ENCODE measurements around the gene BIN1. TPM values are rescaled to one million over a fixed set of nuclear protein-coding genes. Genes with fewer than 3 reads are reported as not detected.
"Not testable (repeated sequence)": the region's sequence is repeated elsewhere in the genome, so short reads cannot be mapped to it uniquely, and the experiment has no call there.

Gene BIN1
- total RNA-seq, 1 donor from 2014 or later, result 38.3 TPM

- peaks cover 18% of the 10 kb centered on the region for H3K27me3 Mint-ChIP-seq
- DNase-seq, result no peak
- no peaks in the 10 kb centered on the region for H3K9me3 Mint-ChIP-seq
- intact Hi-C loops (cut with micrococcal nuclease), result no loop called here
- H3K36me3 Mint-ChIP-seq (ENCODE audit: low read depth), result no peaks in the 10 kb centered on the region
- peaks cover 3% of the 10 kb centered on the region for H3K4me1 Mint-ChIP-seq
- H3K27ac Mint-ChIP-seq, result no peak overlapping the region
- H3K4me3 Mint-ChIP-seq, result no peak overlapping the region
Observed at GRCh38 chr2:127034051-127034450, 72.9 kb downstream of the BIN1 start.

- Mint-ChIP-seq H3K4me1 (peaks cover 3% of the 10 kb centered on the region), H3K4me3 (no peak overlapping the region), H3K27me3 (peaks cover 29% of the 10 kb centered on the region), H3K27ac (no peak overlapping the region), H3K36me3 (ENCODE audit: low read depth) (no peaks in the 10 kb centered on the region), H3K9me3 (no peaks in the 10 kb centered on the region)
- intact Hi-C loops (cut with micrococcal nuclease), result no loop called here
- DNase-seq, result no peak
Observed at GRCh38 chr2:127032621-127033020, 74.3 kb downstream of the BIN1 start.

DNA sequence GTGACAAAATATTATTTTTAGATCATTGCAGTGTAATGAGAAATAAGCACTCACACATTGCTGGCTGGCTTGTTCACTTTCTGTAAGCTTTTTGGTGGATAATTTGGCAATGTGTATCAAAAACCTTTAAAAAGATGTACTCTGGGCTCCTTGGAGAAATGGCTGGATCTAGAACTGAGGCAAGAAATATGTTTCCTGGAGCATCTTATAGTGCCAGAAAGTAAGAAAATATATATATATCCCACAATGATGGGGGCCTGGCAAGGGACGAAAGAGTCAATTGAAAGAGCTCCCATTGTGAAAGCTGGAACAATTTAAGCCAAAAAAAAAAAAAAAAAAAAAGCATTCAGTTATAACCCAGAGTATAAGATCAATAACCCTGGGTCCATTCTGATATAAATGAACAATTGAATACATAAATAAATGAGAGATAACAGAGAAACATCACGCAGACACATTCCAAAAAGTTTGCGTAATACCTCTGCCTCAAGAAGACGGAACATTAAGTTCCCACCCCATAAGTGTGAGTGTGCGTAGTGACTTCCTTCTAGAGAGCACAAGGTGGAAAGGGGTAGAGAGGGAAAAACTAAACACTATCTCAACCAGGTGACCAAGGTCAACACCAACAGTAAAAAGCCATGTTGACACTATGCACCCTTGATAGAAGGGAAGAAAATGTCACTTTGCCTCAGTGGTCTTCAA, 77.5 kb downstream of the BIN1 start:
- no peak for DNase-seq
- intact Hi-C loops (cut with micrococcal nuclease), result no loop called here
- Mint-ChIP-seq H3K4me1 (peaks cover 16% of the 10 kb centered on the region), H3K9me3 (no peaks in the 10 kb centered on the region), H3K27me3 (peaks cover 29% of the 10 kb centered on the region), H3K36me3 (ENCODE audit: low read depth) (no peaks in the 10 kb centered on the region), H3K4me3 (no peak overlapping the region), H3K27ac (no peak overlapping the region)

GRCh38 chr2:127028745-127029144, 78.2 kb downstream of the BIN1 start:
- H3K36me3 Mint-ChIP-seq (ENCODE audit: low read depth); DNase-seq; H3K9me3 Mint-ChIP-seq; H3K4me3 Mint-ChIP-seq; intact Hi-C loops (cut with micrococcal nuclease); H3K27ac Mint-ChIP-seq: not testable (repeated sequence)
- peaks cover 34% of the 10 kb centered on the region for H3K27me3 Mint-ChIP-seq
- H3K4me1 Mint-ChIP-seq, result peaks cover 16% of the 10 kb centered on the region

GRCh38 chr2:127027715-127028114, 79.2 kb downstream of the BIN1 start:
- Mint-ChIP-seq H3K9me3 (peaks cover 5% of the 10 kb centered on the region), H3K4me3 (no peak overlapping the region), H3K36me3 (ENCODE audit: low read depth) (no peaks in the 10 kb centered on the region), H3K4me1 (peaks cover 16% of the 10 kb centered on the region), H3K27me3 (peaks cover 33% of the 10 kb centered on the region), H3K27ac (no peak overlapping the region)
- intact Hi-C loops (cut with micrococcal nuclease), result no loop called here
- DNase-seq, result no peak

- peak overlapping the region; percentile 83 for H3K4me3 Mint-ChIP-seq
- peak overlapping the region; percentile 38 for H3K27ac Mint-ChIP-seq
- peak; percentile 93 for DNase-seq
- peaks cover 31% of the 10 kb centered on the region for H3K27me3 Mint-ChIP-seq
- intact Hi-C loops (cut with micrococcal nuclease), result loop anchor here (1.0 kb wide), 1 partner anchor 25 kb away; no protein-coding TSS in a partner anchor
- peaks cover 13% of the 10 kb centered on the region for H3K4me1 Mint-ChIP-seq
- H3K9me3 Mint-ChIP-seq, result peaks cover 5% of the 10 kb centered on the region
- no peaks in the 10 kb centered on the region for H3K36me3 Mint-ChIP-seq (ENCODE audit: low read depth)
Observed at GRCh38 chr2:127025359-127026166, 81.4 kb downstream of the BIN1 start.

DNA sequence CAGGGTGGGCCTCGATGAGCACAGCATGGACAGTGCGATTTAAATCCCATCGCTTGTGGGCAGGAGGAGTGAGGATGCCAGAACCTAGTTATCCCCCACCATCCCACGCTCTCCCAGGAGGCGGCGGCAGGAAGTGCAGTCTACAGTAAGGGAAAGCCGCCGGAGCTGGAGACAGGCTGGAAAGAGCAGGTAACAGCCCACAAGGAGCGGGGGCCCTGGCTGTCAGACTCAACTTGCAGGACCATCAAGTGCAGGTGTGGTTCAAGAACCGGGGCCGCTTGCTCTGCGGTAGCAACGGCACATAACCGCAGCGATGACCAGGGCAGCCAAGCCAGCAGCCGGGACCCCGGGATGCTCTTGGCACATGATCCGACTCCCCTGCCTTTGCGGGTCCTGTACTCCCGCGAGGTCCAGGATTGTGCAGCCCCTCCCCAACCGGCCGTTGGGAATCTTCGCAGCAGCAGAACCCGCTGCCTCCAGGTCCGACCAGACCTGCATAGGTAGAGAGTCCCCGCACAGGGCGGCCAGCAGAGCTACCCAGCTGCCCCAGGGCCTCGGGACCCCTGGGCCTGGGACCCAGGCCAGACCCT, 82.1 kb downstream of the BIN1 start:
- Mint-ChIP-seq H3K36me3 (ENCODE audit: low read depth) (no peaks in the 10 kb centered on the region), H3K27me3 (peaks cover 30% of the 10 kb centered on the region), H3K4me1 (peaks cover 13% of the 10 kb centered on the region), H3K4me3 (peak overlapping the region; percentile 83), H3K9me3 (peaks cover 5% of the 10 kb centered on the region), H3K27ac (no peak overlapping the region)
- no peak for DNase-seq
- intact Hi-C loops (cut with micrococcal nuclease), result loop anchor here (1.0 kb wide), 1 partner anchor 25 kb away; no protein-coding TSS in a partner anchor

- DNase-seq, result no peak
- peaks cover 13% of the 10 kb centered on the region for H3K4me1 Mint-ChIP-seq
- intact Hi-C loops (cut with micrococcal nuclease), result no loop called here
- H3K27ac Mint-ChIP-seq, result no peak overlapping the region
- H3K9me3 Mint-ChIP-seq, result peaks cover 5% of the 10 kb centered on the region
- no peak overlapping the region for H3K4me3 Mint-ChIP-seq
- no peaks in the 10 kb centered on the region for H3K36me3 Mint-ChIP-seq (ENCODE audit: low read depth)
- H3K27me3 Mint-ChIP-seq, result peaks cover 27% of the 10 kb centered on the region
Observed at GRCh38 chr2:127023504-127023903, 83.5 kb downstream of the BIN1 start.

DNA sequence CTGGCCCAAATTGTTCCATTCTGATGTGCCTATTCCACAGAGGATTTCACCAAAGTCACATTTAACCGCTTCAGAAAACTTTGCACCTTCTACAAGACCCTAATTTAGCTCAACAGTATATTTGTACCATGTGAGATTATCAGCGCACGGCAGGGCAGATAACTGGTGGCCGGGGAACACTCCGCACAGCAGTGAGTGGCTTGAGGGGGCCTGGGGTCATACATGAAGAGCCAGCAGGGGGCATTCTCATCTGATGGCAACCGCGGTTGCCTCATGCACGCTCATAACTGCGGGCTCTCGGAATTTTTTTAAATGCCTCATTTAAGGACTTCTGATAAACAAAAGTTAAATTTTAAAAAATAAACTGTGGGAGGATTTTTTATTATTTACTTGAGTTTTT, 84.1 kb downstream of the BIN1 start:
- no peak for DNase-seq
- Mint-ChIP-seq H3K27me3 (peaks cover 22% of the 10 kb centered on the region), H3K36me3 (ENCODE audit: low read depth) (no peaks in the 10 kb centered on the region), H3K9me3 (peaks cover 5% of the 10 kb centered on the region), H3K4me1 (peaks cover 13% of the 10 kb centered on the region), H3K4me3 (no peak overlapping the region), H3K27ac (no peak overlapping the region)
- intact Hi-C loops (cut with micrococcal nuclease), result no loop called here

DNA sequence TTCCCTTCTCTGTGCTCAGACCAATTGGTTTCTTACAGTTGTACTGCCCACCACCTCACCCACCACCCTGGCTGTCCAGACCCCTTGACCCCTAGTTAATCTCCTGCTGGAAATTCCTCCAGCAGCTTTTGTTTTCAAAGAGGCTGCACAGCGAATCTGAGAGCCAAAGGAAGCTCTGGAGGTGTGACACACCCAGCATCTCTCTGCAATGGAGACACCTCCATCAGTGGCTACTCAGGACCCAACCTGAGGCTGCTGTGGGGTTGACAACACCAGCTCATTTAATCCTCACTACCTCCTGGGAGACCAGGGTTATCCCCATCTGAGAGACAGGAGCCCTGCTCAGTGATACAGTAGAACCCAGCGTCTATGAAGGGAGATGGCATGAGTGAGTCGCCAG, 86.4 kb downstream of the BIN1 start:
- intact Hi-C loops (cut with micrococcal nuclease), result no loop called here
- H3K4me1 Mint-ChIP-seq, result peaks cover 3% of the 10 kb centered on the region
- no peak for DNase-seq
- no peak overlapping the region for H3K27ac Mint-ChIP-seq
- peaks cover 21% of the 10 kb centered on the region for H3K27me3 Mint-ChIP-seq
- H3K9me3 Mint-ChIP-seq, result peaks cover 5% of the 10 kb centered on the region
- H3K4me3 Mint-ChIP-seq, result no peak overlapping the region
- no peaks in the 10 kb centered on the region for H3K36me3 Mint-ChIP-seq (ENCODE audit: low read depth)

GRCh38 chr2:127017548-127017947, 89.4 kb downstream of the BIN1 start:
- Mint-ChIP-seq H3K9me3 (no peaks in the 10 kb centered on the region), H3K4me3 (no peak overlapping the region), H3K4me1 (no peaks in the 10 kb centered on the region), H3K36me3 (ENCODE audit: low read depth) (no peaks in the 10 kb centered on the region), H3K27ac (no peak overlapping the region), H3K27me3 (peaks cover 16% of the 10 kb centered on the region)
- intact Hi-C loops (cut with micrococcal nuclease), result no loop called here
- DNase-seq, result no peak

GRCh38 chr2:127016329-127016728, 90.6 kb downstream of the BIN1 start:
- peaks cover 16% of the 10 kb centered on the region for H3K27me3 Mint-ChIP-seq
- intact Hi-C loops (cut with micrococcal nuclease), result no loop called here
- no peak overlapping the region for H3K4me3 Mint-ChIP-seq
- no peaks in the 10 kb centered on the region for H3K9me3 Mint-ChIP-seq
- no peak overlapping the region for H3K27ac Mint-ChIP-seq
- H3K36me3 Mint-ChIP-seq (ENCODE audit: low read depth), result no peaks in the 10 kb centered on the region
- no peak for DNase-seq
- H3K4me1 Mint-ChIP-seq, result no peaks in the 10 kb centered on the region

DNA sequence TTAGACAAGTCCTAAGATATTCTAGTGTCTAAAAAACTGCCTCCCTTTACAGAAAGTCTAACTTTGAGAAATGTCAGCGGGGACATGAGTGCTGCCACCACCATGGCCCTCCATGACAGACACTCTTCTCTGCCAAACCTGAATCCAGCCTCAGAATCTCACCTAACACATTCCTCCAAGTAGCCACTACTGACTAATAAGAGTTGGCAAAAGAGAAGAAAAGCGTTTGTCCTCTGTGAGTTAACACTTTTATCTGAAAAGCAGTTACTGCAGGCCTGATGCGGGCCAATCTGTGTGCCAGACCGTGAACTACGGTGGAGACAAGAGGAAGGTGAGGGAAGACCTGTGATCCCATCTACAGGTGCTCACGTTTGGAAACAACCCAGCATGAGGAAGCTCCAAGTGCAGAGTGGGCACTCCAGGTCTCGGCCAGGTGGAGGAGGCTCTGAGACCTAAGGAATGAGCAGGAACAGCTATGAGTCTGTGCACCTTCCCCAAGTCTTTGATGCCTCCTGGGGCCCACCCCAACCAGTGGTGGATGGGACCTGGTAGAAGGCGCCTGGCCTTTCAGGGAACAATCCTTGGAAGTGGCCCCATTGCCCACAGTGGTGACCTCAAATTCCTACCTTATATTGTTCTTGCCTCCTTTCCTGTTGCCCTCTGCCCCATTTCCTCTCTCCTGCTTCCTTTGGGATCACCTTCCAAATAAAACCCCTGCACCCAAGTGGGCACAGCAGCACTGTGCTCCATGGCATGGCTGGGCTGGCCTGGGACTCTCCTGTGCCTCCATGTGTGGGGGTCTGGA, 91.6 kb downstream of the BIN1 start:
- intact Hi-C loops (cut with micrococcal nuclease), result no loop called here
- Mint-ChIP-seq H3K27me3 (peaks cover 25% of the 10 kb centered on the region), H3K4me3 (no peak overlapping the region), H3K4me1 (no peaks in the 10 kb centered on the region), H3K36me3 (ENCODE audit: low read depth) (no peaks in the 10 kb centered on the region), H3K9me3 (no peaks in the 10 kb centered on the region), H3K27ac (no peak overlapping the region)
- DNase-seq, result no peak

Measured in activated CD4-positive, alpha-beta T cell treated with anti-CD3 and anti-CD28 coated beads, Interleukin-2, amount 10 ng/mL, durations not matched to agents 24 days and 14 days (primary cell).